GM12878 (cell line): Measurements from ENCODE around the gene RIPPLY1. TPM values are rescaled to one million over a fixed set of nuclear protein-coding genes. Genes with fewer than 3 reads are reported as not detected.

ENCODE experiments used
- ATAC-seq: fragments of 200-7000 bp; cut with Tn5 transposase; 3 replicates; pipeline ENCODE4 v1.9.1; 2020; ENCODE audit warnings: mild to moderate bottlenecking, moderate library complexity
- BruUV-seq: library from RNA; stranded (reverse); fragments of 400-500 nt; replicated peaks from 2 replicates; lab custom pipeline; 2021; lab: Mats Ljungman, UMichigan
- CTCF ChIA-PET: fragments of 300-600 bp; sonication (Branson Sonifier 250); formaldehyde crosslinking; extraction: SDS; loops from one replicate; lab custom pipeline; 2021; ENCODE audit warnings: inconsistent platforms; lab: Yijun Ruan, JAX
- POLR2A ChIA-PET: fragments of 350-600 bp; formaldehyde crosslinking; extraction: SDS; loops from one replicate; lab custom pipeline; 2021; ENCODE audit warnings: inconsistent platforms; lab: Charles Lee
- RAD21 ChIA-PET: fragments of 300-600 bp; sonication (Branson Sonifier 250); formaldehyde crosslinking; loops from one replicate; lab custom pipeline; 2023; ENCODE audit warnings: antibody characterized with exemption; ENCODE audit not compliant: unreplicated experiment; lab: Charles Lee
- SMC1A ChIA-PET: fragments of 300-600 bp; sonication (Branson Sonifier 250); formaldehyde crosslinking; loops from one replicate; lab custom pipeline; 2023; ENCODE audit not compliant: unreplicated experiment, uncharacterized antibody; lab: Charles Lee
- DNase-seq: peaks from one replicate; pipeline ENCODE4 v3.0.0-alpha.2; 2011; ENCODE audit warnings: low read depth, low spot score
- FAIRE-seq: peaks from 3 replicates; lab custom pipeline; 2011; peaks lifted over from hg19 to GRCh38; lab: Jason Lieb, UNC
- H2AFZ ChIP-seq: 2 replicates; pipeline ENCODE4 v1.6.0; 2011; ENCODE audit warnings: low read depth, low read length, control low read depth; ENCODE audit not compliant: control insufficient read depth
- H3K27ac ChIP-seq: 2 replicates; pipeline ENCODE4 v1.5.1; 2011; ENCODE audit warnings: control low read depth; ENCODE audit not compliant: control insufficient read depth, insufficient read depth
- H3K27me3 ChIP-seq, 2 experiments: replicated peaks in 1 of 2; 2 replicates each; pipeline versions ENCODE4 v1.6.0 to v1.6.1; 2011; ENCODE audit warnings: low read length in 1 of 2; ENCODE audit not compliant: control insufficient read depth in 2 of 2, insufficient read depth in 2 of 2
- H3K36me3 ChIP-seq, 2 experiments: 2 replicates each; pipeline ENCODE4 v1.5.1; 2011; ENCODE audit warnings: low read length in 1 of 2; ENCODE audit not compliant: control insufficient read depth in 2 of 2, insufficient read depth in 2 of 2
- H3K4me1 ChIP-seq: 2 replicates; pipeline ENCODE4 v1.6.1; 2011; ENCODE audit warnings: mild to moderate bottlenecking, low read length, moderate library complexity, mixed read lengths; ENCODE audit not compliant: control insufficient read depth, insufficient read depth
- H3K4me2 ChIP-seq: 2 replicates; pipeline ENCODE4 v1.6.0; 2011; ENCODE audit warnings: control low read depth; ENCODE audit not compliant: control insufficient read depth, insufficient read depth
- H3K4me3 ChIP-seq: fragments of 200-600 bp; sonication (generic); 2 replicates; pipeline ENCODE4 v1.5.1; 2016
- H3K79me2 ChIP-seq: 2 replicates; pipeline ENCODE4 v1.6.0; 2011; ENCODE audit warnings: low read length; ENCODE audit not compliant: control insufficient read depth, insufficient read depth
- H3K9ac ChIP-seq: 2 replicates; pipeline ENCODE4 v1.8.0; 2011; ENCODE audit warnings: low read length, control low read depth, mixed read lengths; ENCODE audit not compliant: control insufficient read depth, insufficient read depth
- H3K9me3 ChIP-seq: replicated peaks from 3 replicates; pipeline ENCODE4 v1.5.1; 2011; ENCODE audit warnings: mild to moderate bottlenecking, low read length; ENCODE audit not compliant: control insufficient read depth, insufficient read depth
- H4K20me1 ChIP-seq: 2 replicates; pipeline ENCODE4 v1.6.0; 2011; ENCODE audit not compliant: control insufficient read depth, insufficient read depth
- RAD21 ChIP-seq: IDR thresholded peaks from 2 replicates; pipeline ENCODE4 v1.6.1; 2011; ENCODE audit warnings: mild to moderate bottlenecking, low read depth, low read length, moderate library complexity; ENCODE audit not compliant: insufficient read depth
- SMC3 ChIP-seq: IDR thresholded peaks from 2 replicates; pipeline ENCODE4 v1.6.1; 2011; ENCODE audit warnings: low read length, improper control_type of control experiment, borderline replicate concordance
- WGBS: methylation state at CpG from one replicate; pipeline ENCODE4 v1.1.6; 2016; ENCODE audit warnings: low lambda C conversion rate; ENCODE audit not compliant: insufficient replicate concordance, insufficient coverage; ENCODE audit errors: missing lambda C conversion rate; 5-methylcytosine and 5-hydroxymethylcytosine counted together
- in situ Hi-C: fragments of 300-500 bp; cut with MboI; formaldehyde crosslinking; loops from 9 replicates; pipeline ENCODE4 v1.14.3; 2018; ENCODE audit warnings: mixed read lengths
- intact Hi-C: fragments of 100-400 bp; cut with micrococcal nuclease; formaldehyde crosslinking; loops from one replicate; pipeline ENCODE4 v1.14.2; 2022; ENCODE audit not compliant: unreplicated experiment
- polyA plus RNA-seq, 11 experiments: library from polyadenylated mRNA; depleted of rRNA in 4 of 11; unstranded in 6 of 11; stranded (reverse) in 5 of 11; fragments of >200 nt; fragmentation: Nextera tagmentation in 4 of 11; fragmentation: Illumina TruSeq in 1 of 11; extraction: Ambion mirVana in 4 of 11; extraction: Trizol in 1 of 11; gene quantifications; 1 replicate in 1 of 11; 2 replicates in 10 of 11; pipeline versions ENCODE4 v1.2.1 to v1.2.3, GENCODE V29; 2011 to 2016; ENCODE audit warnings: inconsistent platforms in 2 of 11, missing spikeins in 2 of 11, low read depth in 1 of 11
- total RNA-seq, 4 experiments: library from RNA; depleted of rRNA in 3 of 4; stranded (reverse); fragments of >200 nt in 3 of 4; fragmentation: Illumina TruSeq in 1 of 4; extraction: Trizol in 1 of 4; gene quantifications; 2 replicates each; pipeline versions ENCODE4 v1.2.1 to v1.2.3, GENCODE V29; 2013 to 2021
- TF ChIP-seq, protein P1 (sequence below): fragments of 450-650 bp; IDR thresholded peaks from 2 replicates; pipeline ENCODE4 v1.6.1; 2017; ENCODE audit warnings: antibody characterized with exemption, mild to moderate bottlenecking, moderate library complexity
- TF ChIP-seq, protein P2 (sequence below), 3 experiments: IDR thresholded peaks in 2 of 3; conservative IDR thresholded peaks in 1 of 3; 2 replicates each; pipeline ENCODE4 v1.5.1; 2011; ENCODE audit warnings: low read depth in 3 of 3, low read length in 3 of 3, mild to moderate bottlenecking in 3 of 3, control low read depth in 2 of 3, moderate library complexity in 2 of 3, inconsistent platforms in 1 of 3, mixed read lengths in 1 of 3; ENCODE audit not compliant: control insufficient read depth in 2 of 3, insufficient read depth in 1 of 3; ENCODE audit errors: extremely low read depth in 1 of 3

The RIPPLY1 gene
- total and polyA plus RNA-seq, 10 of the 15 experiments (the other 5 are each of a cell fraction or from before 2014, with no cell fraction given) = not detected

DNA sequence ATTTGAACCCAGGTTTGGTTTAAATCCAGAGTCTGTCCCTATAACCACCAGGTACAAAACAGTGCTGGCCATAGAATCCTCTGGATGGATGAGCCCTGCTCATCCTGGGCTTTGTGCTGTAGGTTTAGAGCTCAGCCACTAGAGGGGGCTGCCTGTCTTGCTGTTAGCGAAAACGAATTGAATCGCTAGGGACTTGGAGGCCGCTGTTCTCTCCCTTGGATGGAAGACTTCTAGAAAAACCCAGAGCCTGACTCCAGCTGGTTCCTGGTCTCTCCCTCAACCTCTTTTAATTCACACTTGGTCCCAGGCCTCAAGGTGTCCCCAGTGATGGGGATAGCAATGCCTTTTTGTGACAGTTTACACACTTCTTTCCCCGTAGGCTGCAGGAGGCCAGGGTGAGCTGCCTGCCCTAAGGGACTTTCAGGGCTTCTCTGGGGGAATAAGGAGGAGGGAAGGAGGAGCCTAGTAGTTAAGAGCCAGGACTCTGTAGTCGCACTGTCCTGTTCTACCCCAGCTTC lies 8.7 kb downstream of the RIPPLY1 start:
- H4K20me1 ChIP-seq = no peaks in the 10 kb centered on the region
- TF ChIP-seq, protein P1, sequence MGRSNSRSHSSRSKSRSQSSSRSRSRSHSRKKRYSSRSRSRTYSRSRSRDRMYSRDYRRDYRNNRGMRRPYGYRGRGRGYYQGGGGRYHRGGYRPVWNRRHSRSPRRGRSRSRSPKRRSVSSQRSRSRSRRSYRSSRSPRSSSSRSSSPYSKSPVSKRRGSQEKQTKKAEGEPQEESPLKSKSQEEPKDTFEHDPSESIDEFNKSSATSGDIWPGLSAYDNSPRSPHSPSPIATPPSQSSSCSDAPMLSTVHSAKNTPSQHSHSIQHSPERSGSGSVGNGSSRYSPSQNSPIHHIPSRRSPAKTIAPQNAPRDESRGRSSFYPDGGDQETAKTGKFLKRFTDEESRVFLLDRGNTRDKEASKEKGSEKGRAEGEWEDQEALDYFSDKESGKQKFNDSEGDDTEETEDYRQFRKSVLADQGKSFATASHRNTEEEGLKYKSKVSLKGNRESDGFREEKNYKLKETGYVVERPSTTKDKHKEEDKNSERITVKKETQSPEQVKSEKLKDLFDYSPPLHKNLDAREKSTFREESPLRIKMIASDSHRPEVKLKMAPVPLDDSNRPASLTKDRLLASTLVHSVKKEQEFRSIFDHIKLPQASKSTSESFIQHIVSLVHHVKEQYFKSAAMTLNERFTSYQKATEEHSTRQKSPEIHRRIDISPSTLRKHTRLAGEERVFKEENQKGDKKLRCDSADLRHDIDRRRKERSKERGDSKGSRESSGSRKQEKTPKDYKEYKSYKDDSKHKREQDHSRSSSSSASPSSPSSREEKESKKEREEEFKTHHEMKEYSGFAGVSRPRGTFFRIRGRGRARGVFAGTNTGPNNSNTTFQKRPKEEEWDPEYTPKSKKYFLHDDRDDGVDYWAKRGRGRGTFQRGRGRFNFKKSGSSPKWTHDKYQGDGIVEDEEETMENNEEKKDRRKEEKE = no peak
- TF ChIP-seq, protein P2, sequence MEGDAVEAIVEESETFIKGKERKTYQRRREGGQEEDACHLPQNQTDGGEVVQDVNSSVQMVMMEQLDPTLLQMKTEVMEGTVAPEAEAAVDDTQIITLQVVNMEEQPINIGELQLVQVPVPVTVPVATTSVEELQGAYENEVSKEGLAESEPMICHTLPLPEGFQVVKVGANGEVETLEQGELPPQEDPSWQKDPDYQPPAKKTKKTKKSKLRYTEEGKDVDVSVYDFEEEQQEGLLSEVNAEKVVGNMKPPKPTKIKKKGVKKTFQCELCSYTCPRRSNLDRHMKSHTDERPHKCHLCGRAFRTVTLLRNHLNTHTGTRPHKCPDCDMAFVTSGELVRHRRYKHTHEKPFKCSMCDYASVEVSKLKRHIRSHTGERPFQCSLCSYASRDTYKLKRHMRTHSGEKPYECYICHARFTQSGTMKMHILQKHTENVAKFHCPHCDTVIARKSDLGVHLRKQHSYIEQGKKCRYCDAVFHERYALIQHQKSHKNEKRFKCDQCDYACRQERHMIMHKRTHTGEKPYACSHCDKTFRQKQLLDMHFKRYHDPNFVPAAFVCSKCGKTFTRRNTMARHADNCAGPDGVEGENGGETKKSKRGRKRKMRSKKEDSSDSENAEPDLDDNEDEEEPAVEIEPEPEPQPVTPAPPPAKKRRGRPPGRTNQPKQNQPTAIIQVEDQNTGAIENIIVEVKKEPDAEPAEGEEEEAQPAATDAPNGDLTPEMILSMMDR (IDR thresholded peaks at IDR 0.05 in 2 of 3, conservative IDR thresholded peaks at IDR 0.05 in 1 of 3; ENCODE audit: control insufficient read depth in 2 of 3, extremely low read depth in 1 of 3, insufficient read depth in 1 of 3, low read depth in 3 of 3, low read length in 3 of 3) = peak; percentile 79 to 85 (median 83)
- TF ChIP-seq SMC3 (peak; percentile 46; the same call in 1 of the 2 replicates), RAD21 (peak; percentile 63)
- no peak overlapping the region for H3K4me3 ChIP-seq
- no peaks in the 10 kb centered on the region for H3K79me2 ChIP-seq
- H3K27me3 ChIP-seq = no peaks in the 10 kb centered on the region; a peak in 1 of 4 replicates
- ChIA-PET CTCF (interaction anchor here (0.7 to 3.6 kb wide), 20 partner anchors 9 to 888 kb away, joined by 3 to 16 read pairs (median 3); partner anchors contain the start of genes NCBP2L and RIPPLY1), SMC1A (interaction anchor here (0.9 to 1.0 kb wide), 2 partner anchors 20 to 55 kb away, joined by 3 read pairs; no protein-coding TSS in a partner anchor), RAD21 (interaction anchor here (1.2 to 1.3 kb wide), 2 partner anchors 9 to 20 kb away, joined by 4 to 6 read pairs; partner anchors contain the start of gene RIPPLY1), POLR2A (no interaction called here)
- FAIRE-seq (no peak), ATAC-seq (peak; percentile 79), DNase-seq (no peak)
- no peaks in the 10 kb centered on the region for H3K9me3 ChIP-seq
- no peak overlapping the region for H3K4me2 ChIP-seq
- no peaks in the 10 kb centered on the region for H3K4me1 ChIP-seq
- no peak overlapping the region for H3K9ac ChIP-seq
- H3K36me3 ChIP-seq = no peaks in the 10 kb centered on the region
- H3K27ac ChIP-seq = no peak overlapping the region
- WGBS = 14% methylated on average over 6 of the region's 6 CpGs
- H2AFZ ChIP-seq = no peak overlapping the region
- no TSS peak for BruUV-seq
- in situ Hi-C loops (no loop called here), intact Hi-C loops (loop anchor here (5.0 to 10.0 kb wide), 3 partner anchors 410 to 1000 kb away; no protein-coding TSS in a partner anchor)
